Choroid plexus epithelial cell (primary cell): ENCODE measurements around the gene STK36.

Experiments
- DNase-seq: peaks from one replicate; pipeline ENCODE4 v3.0.0-alpha.2; 2010; ENCODE audit warnings: low read depth
- H3K4me3 ChIP-seq: 2 replicates; pipeline ENCODE4 v1.5.1; 2011; ENCODE audit warnings: low read depth, mild to moderate bottlenecking, control low read depth, low read length, moderate library complexity
- CTCF ChIP-seq: conservative IDR thresholded peaks from 2 replicates; pipeline ENCODE4 v1.5.1; 2011; ENCODE audit warnings: low read depth, mild to moderate bottlenecking, control low read depth, inconsistent platforms, low read length, moderate library complexity

STK36 gene

GRCh38 chr2:218733171-218734021, 61.5 kb downstream of the STK36 start:
- no peak for TF ChIP-seq CTCF
- H3K4me3 ChIP-seq = no peak overlapping the region
- peak; percentile 96 for DNase-seq

GRCh38 chr2:218734190-218734975, 62.5 kb downstream of the STK36 start:
- TF ChIP-seq CTCF = no peak
- H3K4me3 ChIP-seq = no peak overlapping the region
- no peak for DNase-seq

- TF ChIP-seq CTCF = no peak
Measured at GRCh38 chr2:218736531-218736930, 64.6 kb downstream of the STK36 start.

GRCh38 chr2:218743068-218743467, 71.2 kb downstream of the STK36 start:
- peak; percentile 37 for DNase-seq
- TF ChIP-seq CTCF = no peak
- H3K4me3 ChIP-seq = no peak overlapping the region

More at GRCh38 chr2:218736531-218736930, 64.6 kb downstream of the STK36 start:
- DNase-seq = no peak
- no peak overlapping the region for H3K4me3 ChIP-seq

GRCh38 chr2:218744615-218745014, 72.7 kb downstream of the STK36 start:
- DNase-seq = no peak
- TF ChIP-seq CTCF = no peak
- H3K4me3 ChIP-seq = no peak overlapping the region

- no peak for TF ChIP-seq CTCF
- no peak overlapping the region for H3K4me3 ChIP-seq
- no peak for DNase-seq
Measured at GRCh38 chr2:218745160-218745558, 73.3 kb downstream of the STK36 start.
